ENCODE measurements around the gene AMPD3.

Gene AMPD3

GRCh38 chr11:10440401-10440800 lies 14.7 kb upstream of the AMPD3 start:
- no peak overlapping the region for H3K27ac ChIP-seq (ENCODE audit: poor library complexity, severe bottlenecking)
- H3K4me1 ChIP-seq (ENCODE audit: insufficient read depth, poor library complexity, severe bottlenecking) = no peaks in the 10 kb centered on the region
- H3K27me3 ChIP-seq (ENCODE audit: insufficient read depth, poor library complexity, severe bottlenecking) = no peaks in the 10 kb centered on the region
- TF ChIP-seq, protein P1, sequence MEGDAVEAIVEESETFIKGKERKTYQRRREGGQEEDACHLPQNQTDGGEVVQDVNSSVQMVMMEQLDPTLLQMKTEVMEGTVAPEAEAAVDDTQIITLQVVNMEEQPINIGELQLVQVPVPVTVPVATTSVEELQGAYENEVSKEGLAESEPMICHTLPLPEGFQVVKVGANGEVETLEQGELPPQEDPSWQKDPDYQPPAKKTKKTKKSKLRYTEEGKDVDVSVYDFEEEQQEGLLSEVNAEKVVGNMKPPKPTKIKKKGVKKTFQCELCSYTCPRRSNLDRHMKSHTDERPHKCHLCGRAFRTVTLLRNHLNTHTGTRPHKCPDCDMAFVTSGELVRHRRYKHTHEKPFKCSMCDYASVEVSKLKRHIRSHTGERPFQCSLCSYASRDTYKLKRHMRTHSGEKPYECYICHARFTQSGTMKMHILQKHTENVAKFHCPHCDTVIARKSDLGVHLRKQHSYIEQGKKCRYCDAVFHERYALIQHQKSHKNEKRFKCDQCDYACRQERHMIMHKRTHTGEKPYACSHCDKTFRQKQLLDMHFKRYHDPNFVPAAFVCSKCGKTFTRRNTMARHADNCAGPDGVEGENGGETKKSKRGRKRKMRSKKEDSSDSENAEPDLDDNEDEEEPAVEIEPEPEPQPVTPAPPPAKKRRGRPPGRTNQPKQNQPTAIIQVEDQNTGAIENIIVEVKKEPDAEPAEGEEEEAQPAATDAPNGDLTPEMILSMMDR (IDR thresholded peaks at IDR 0.05; ENCODE audit: poor library complexity, severe bottlenecking) = no peak
- ATAC-seq (ENCODE audit: low read depth) (no peak), DNase-seq (ENCODE audit: low spot score) (no peak)
- no peaks in the 10 kb centered on the region for H3K9me3 ChIP-seq (ENCODE audit: severe bottlenecking)
- H3K36me3 ChIP-seq (ENCODE audit: low read depth) = no peaks in the 10 kb centered on the region
- no peak overlapping the region for H3K4me3 ChIP-seq (ENCODE audit: severe bottlenecking)

GRCh38 chr11:10441091-10441490 lies 14.0 kb upstream of the AMPD3 start:
- Histone ChIP-seq H3K36me3 (ENCODE audit: low read depth) (no peaks in the 10 kb centered on the region), H3K4me3 (ENCODE audit: severe bottlenecking) (no peak overlapping the region), H3K4me1 (ENCODE audit: insufficient read depth, poor library complexity, severe bottlenecking) (no peaks in the 10 kb centered on the region), H3K27ac (ENCODE audit: poor library complexity, severe bottlenecking) (no peak overlapping the region), H3K9me3 (ENCODE audit: severe bottlenecking) (no peaks in the 10 kb centered on the region), H3K27me3 (ENCODE audit: insufficient read depth, poor library complexity, severe bottlenecking) (no peaks in the 10 kb centered on the region)
- ATAC-seq (ENCODE audit: low read depth) = no peak
- DNase-seq (ENCODE audit: low spot score) = no peak
- TF ChIP-seq, protein P1 (IDR thresholded peaks at IDR 0.05; ENCODE audit: poor library complexity, severe bottlenecking) = no peak

DNA sequence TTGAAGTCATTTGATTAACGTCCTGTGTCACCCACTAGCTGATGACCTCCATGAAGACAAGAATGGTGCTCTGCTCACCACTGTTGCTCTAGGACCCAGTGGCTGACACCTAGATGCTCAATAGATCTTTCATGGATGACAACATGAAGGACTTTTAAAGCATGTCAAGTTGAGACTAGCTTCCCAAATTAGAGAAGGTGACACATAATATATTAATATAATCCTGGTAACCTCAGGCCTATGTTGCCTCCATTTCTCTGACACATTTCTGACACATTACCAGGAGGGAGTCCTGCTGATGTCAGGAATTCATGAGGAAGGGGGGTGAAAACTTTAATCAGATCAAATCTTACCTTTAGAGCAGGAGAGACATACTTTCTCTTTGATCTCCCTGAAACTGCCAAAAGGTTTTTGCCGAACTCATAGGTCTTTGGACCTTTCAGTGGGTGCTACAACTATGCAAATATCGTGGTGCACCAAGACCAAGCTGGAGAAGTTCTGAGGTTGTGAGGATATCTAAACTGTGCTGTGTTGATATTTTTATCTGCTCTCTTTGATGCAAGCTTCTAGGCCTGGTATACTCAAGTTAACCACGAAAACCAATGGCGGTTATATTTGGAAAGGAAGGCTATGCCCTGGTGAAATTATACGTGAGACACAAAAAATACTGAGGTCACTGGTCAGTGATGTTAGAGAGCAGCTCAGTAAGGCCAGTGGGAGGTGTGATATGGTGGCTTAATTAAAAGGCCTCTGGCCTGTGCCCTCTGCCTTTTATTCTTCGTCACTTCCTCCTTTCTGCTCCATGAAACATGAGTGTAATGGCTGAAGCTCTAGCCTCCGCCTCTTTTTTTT lies 13.2 kb upstream of the AMPD3 start:
- H3K27me3 ChIP-seq (ENCODE audit: insufficient read depth, poor library complexity, severe bottlenecking) = no peaks in the 10 kb centered on the region
- H3K9me3 ChIP-seq (ENCODE audit: severe bottlenecking) = no peaks in the 10 kb centered on the region
- no peak overlapping the region for H3K4me3 ChIP-seq (ENCODE audit: severe bottlenecking)
- TF ChIP-seq, protein P1 (IDR thresholded peaks at IDR 0.05; ENCODE audit: poor library complexity, severe bottlenecking) = no peak
- no peak overlapping the region for H3K27ac ChIP-seq (ENCODE audit: poor library complexity, severe bottlenecking)
- H3K36me3 ChIP-seq (ENCODE audit: low read depth) = no peaks in the 10 kb centered on the region
- ATAC-seq (ENCODE audit: low read depth) (no peak), DNase-seq (ENCODE audit: low spot score) (no peak)
- H3K4me1 ChIP-seq (ENCODE audit: insufficient read depth, poor library complexity, severe bottlenecking) = no peaks in the 10 kb centered on the region

DNA sequence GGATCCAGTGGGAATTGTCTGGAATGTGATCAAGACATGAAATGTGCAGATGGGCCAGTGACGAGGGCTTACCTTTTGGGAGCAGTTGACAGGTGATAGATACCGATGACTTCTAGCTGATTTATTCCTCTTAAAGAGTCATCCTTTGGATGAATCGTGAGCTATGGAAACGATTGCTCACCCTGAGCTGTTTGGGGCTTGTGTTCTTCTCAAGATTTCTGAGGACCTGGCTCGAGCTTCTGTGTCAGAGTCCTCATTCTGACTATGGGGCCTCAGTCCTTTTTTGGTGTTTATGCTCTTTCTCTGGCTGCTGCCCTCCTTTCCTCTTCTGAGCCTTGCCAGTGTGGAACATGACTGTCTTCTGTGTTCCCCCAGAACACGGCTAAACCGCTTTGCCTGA lies 11.9 kb upstream of the AMPD3 start:
- Histone ChIP-seq H3K9me3 (ENCODE audit: severe bottlenecking) (no peaks in the 10 kb centered on the region), H3K36me3 (ENCODE audit: low read depth) (no peaks in the 10 kb centered on the region), H3K27me3 (ENCODE audit: insufficient read depth, poor library complexity, severe bottlenecking) (no peaks in the 10 kb centered on the region), H3K4me1 (ENCODE audit: insufficient read depth, poor library complexity, severe bottlenecking) (no peaks in the 10 kb centered on the region), H3K4me3 (ENCODE audit: severe bottlenecking) (no peak overlapping the region), H3K27ac (ENCODE audit: poor library complexity, severe bottlenecking) (no peak overlapping the region)
- no peak for ATAC-seq (ENCODE audit: low read depth)
- DNase-seq (ENCODE audit: low spot score) = no peak
- TF ChIP-seq, protein P1 (IDR thresholded peaks at IDR 0.05; ENCODE audit: poor library complexity, severe bottlenecking) = no peak

DNA sequence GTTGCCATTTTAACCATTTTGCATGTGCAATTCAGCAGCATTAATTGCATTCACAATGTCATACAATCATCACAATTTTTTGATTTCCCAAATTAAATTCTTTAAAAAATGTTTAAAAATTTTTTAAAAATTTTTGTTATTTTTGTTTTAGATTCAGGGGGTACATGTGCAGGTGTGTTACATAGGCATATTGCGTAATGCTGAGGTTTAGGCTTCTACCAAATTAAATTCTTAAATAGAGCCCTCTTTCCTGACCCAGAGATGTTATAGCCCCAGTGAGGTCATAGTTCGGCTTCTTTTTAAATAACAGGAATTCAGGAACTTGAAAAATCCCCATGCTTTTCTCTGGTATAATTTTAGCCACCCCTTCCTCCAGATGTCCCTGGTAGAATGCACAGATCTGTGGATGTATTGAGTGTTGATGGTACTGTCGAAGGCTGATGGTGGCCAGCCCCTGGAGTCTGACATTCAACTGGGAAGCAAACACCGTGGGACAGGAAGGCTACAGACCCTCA lies 11.3 kb upstream of the AMPD3 start:
- Histone ChIP-seq H3K27me3 (ENCODE audit: insufficient read depth, poor library complexity, severe bottlenecking) (no peaks in the 10 kb centered on the region), H3K36me3 (ENCODE audit: low read depth) (no peaks in the 10 kb centered on the region), H3K4me1 (ENCODE audit: insufficient read depth, poor library complexity, severe bottlenecking) (no peaks in the 10 kb centered on the region), H3K9me3 (ENCODE audit: severe bottlenecking) (no peaks in the 10 kb centered on the region), H3K27ac (ENCODE audit: poor library complexity, severe bottlenecking) (no peak overlapping the region), H3K4me3 (ENCODE audit: severe bottlenecking) (no peak overlapping the region)
- TF ChIP-seq, protein P1 (IDR thresholded peaks at IDR 0.05; ENCODE audit: poor library complexity, severe bottlenecking) = no peak
- no peak for DNase-seq (ENCODE audit: low spot score)
- no peak for ATAC-seq (ENCODE audit: low read depth)

Measured in RWPE2 (cell line).